ENCODE measurements around the gene TAF1B. TPM values are rescaled to one million over a fixed set of nuclear protein-coding genes. Genes with fewer than 3 reads are reported as not detected.

Gene TAF1B
- total RNA-seq, 1 experiment from 2014 or later: 29.9 TPM

- no CpG with 5 or more reads among the region's 8 CpGs for WGBS (ENCODE audit: extremely low coverage, insufficient read length, low lambda C conversion rate)
- H4K20me1 ChIP-seq (ENCODE audit: control insufficient read depth, insufficient read depth, insufficient read length): no peaks in the 10 kb centered on the region
- H3K27me3 Mint-ChIP-seq (ENCODE audit: low read depth): no peaks in the 10 kb centered on the region; the same call in 1 of the 2 replicates
- H3K27me3 ChIP-seq (ENCODE audit: insufficient read depth, low read length): no peaks in the 10 kb centered on the region
- H3K27ac ChIP-seq (ENCODE audit: insufficient read length, low read depth, low read length): no peak overlapping the region
- no peak overlapping the region for H2AK5ac ChIP-seq (ENCODE audit: insufficient read length, low read length)
- H2BK5ac ChIP-seq (ENCODE audit: insufficient read length, low read length): no peak overlapping the region
- H2AFZ ChIP-seq (ENCODE audit: low read length): no peak overlapping the region
- H3K4me3 Mint-ChIP-seq: no peak overlapping the region
- H3K79me1 ChIP-seq (ENCODE audit: insufficient read depth, low read depth, low read length, poor library complexity, severe bottlenecking): no peaks in the 10 kb centered on the region
- H3K18ac ChIP-seq (ENCODE audit: insufficient read length, low read depth, low read length): no peak overlapping the region
- no peak overlapping the region for H4K91ac ChIP-seq (ENCODE audit: insufficient read length, low read depth, low read length)
- H3K23me2 ChIP-seq (ENCODE audit: insufficient read length, low read depth, low read length, poor library complexity, severe bottlenecking): no peaks in the 10 kb centered on the region
- no peak for TF ChIP-seq CTCF (conservative IDR thresholded peaks at IDR 0.05)
- H3K36me3 Mint-ChIP-seq (ENCODE audit: insufficient read depth in 1 of 3, low read depth in 3 of 3): no peaks in the 10 kb centered on the region
- no peak overlapping the region for H2BK20ac ChIP-seq (ENCODE audit: low read depth, low read length, poor library complexity, severe bottlenecking)
- H2BK12ac ChIP-seq (ENCODE audit: insufficient read length, low read depth, low read length): no peak overlapping the region
- no peak overlapping the region for H3K4ac ChIP-seq (ENCODE audit: low read depth, low read length)
- no peak overlapping the region for H4K8ac ChIP-seq (replicated peaks; ENCODE audit: insufficient read length, low read depth, low read length)
- no peak overlapping the region; a peak in 1 of 7 replicates for H3K27ac Mint-ChIP-seq
- H4K5ac ChIP-seq (ENCODE audit: insufficient read length, low read depth, low read length): no peak overlapping the region
- H3K4me2 ChIP-seq (ENCODE audit: insufficient read depth, insufficient read length, low read length): no peak overlapping the region
- no peaks in the 10 kb centered on the region; a peak in 1 of 5 replicates for H3K9me3 Mint-ChIP-seq
- H3K14ac ChIP-seq (ENCODE audit: insufficient read depth, low read length): no peak overlapping the region
- H3K56ac ChIP-seq (ENCODE audit: insufficient read length, low read depth, low read length): no peak overlapping the region
- no peak overlapping the region for H3T11ph ChIP-seq (ENCODE audit: low read length)
- H3K4me1 Mint-ChIP-seq: peaks cover 18 to 31% of the 10 kb centered on the region in 2 experiments
- no peak overlapping the region for H3K23ac ChIP-seq (ENCODE audit: insufficient read length, low read depth, low read length)
- no peaks in the 10 kb centered on the region for H3K9me3 ChIP-seq (ENCODE audit: control insufficient read depth, low read depth, low read length)
- DNase-seq: no peak
- H2BK120ac ChIP-seq (ENCODE audit: low read depth, low read length, poor library complexity, severe bottlenecking): no peak overlapping the region
- H2BK15ac ChIP-seq (ENCODE audit: low read depth, low read length): no peak overlapping the region
- no peaks in the 10 kb centered on the region for H3K4me1 ChIP-seq (ENCODE audit: insufficient read depth, low read length)
- no peaks in the 10 kb centered on the region for H3K79me2 ChIP-seq (ENCODE audit: insufficient read depth, low read length)
- H3K9ac ChIP-seq (ENCODE audit: extremely low read depth, insufficient read length, low read length): no peak overlapping the region
Measured at GRCh38 chr2:9802576-9802993, 40.7 kb upstream of the TAF1B start.
